GM19468 (cell line): ENCODE results near the gene EML4.

Source experiments
- ATAC-seq: cut with Tn5 transposase; IDR thresholded peaks from one replicate; pipeline ENCODE4 v1.9.1; 2021; ENCODE audit warnings: mild to moderate bottlenecking, moderate library complexity, moderate number of reproducible peaks; ENCODE audit not compliant: unreplicated experiment; ENCODE audit errors: extremely low read depth

The EML4 gene

GRCh38 chr2:42290005-42290404 lies 120.9 kb downstream of the EML4 start:
- no peak for ATAC-seq

DNA sequence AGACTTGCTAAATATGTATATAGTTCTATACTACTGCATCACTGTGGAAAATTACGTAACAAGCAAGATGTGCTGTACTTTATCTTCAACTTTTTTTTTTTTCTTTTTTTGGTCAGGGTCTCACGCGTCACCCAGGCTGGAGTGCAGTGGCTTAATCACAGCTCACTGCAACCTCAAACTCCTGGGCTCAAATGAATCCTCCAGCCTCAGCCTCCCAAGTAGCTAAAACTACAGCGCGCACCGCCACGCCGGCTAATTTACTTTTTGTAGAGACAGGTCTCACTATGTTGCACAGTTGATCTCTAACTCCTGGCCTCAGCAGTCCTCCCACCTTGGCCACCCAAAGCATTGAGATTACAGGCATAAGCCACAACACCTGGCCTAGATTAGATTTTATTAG lies 123.9 kb downstream of the EML4 start:
- no peak for ATAC-seq

DNA sequence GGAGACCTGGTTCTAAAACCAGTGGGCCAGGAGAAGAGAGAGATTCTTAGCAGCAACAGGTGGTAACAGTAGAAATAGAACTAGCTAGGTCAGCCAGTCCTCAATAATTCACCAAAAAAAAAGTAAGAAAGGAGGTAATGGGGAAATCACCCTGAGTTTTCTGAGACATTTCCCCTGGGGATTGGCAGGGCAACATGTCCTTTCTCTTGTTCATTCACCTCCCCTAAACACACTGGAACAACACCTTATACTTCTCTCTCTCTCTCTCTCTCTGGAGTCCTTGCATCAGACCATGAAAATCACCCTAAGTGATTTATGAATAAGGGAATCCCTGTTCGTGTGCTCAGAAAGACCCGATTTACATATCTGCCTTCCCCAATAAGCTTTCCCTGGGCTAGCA lies 127.1 kb downstream of the EML4 start:
- ATAC-seq, result no peak

DNA sequence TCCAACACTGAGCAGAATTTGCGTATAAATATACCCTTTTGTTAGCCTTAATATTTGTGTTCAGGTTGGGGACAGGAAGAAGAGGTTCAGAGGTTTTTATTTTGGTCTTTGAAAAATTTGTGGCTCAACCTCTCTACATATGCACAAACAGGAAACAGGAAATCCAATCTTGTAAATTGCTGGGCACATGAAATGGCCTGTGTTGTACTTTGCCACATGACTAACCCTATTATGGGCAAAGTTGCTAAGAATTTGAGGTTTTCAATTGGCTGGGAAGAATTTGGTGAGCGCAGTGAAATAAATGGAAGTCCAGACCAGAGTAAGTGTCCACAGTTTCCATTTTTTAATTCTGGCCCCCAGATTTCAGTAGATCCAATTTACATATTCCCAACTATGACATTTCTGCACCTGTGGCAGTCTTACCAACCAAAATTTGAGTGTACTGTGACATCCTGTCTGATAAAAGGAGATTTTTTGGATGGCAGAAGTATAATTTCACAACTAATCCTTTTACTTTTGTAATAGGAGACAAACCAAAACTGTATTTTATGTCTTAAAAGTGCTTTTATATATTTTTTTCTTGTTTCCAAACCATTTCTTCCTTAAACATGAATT lies 128.3 kb downstream of the EML4 start:
- no peak for ATAC-seq

- no peak for ATAC-seq
Measured at GRCh38 chr2:42298132-42298531, 129.0 kb downstream of the EML4 start.

- ATAC-seq, result no peak
Measured at GRCh38 chr2:42298996-42299754, 130.0 kb downstream of the EML4 start.

DNA sequence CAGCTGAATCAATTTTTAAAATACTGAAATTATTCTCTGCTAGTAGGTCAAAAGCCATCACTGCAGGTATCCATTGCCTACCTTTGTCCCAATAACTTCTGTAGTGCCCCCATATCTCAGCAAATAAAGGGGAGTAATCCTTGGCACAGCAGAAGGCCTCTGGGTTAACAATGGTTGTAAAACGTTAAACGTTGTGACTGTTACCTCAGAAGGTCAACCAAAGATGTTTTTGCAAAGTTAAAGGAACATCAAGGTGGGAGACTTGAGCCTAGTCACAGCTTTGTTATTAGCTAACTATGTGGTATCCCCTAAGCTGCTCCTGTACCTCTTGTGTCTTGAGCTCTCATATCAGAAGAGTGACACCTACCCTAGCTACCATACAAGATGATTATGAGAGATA lies 131.4 kb downstream of the EML4 start:
- no peak for ATAC-seq

GRCh38 chr2:42303252-42303651 lies 134.1 kb downstream of the EML4 start:
- ATAC-seq, result no peak

DNA sequence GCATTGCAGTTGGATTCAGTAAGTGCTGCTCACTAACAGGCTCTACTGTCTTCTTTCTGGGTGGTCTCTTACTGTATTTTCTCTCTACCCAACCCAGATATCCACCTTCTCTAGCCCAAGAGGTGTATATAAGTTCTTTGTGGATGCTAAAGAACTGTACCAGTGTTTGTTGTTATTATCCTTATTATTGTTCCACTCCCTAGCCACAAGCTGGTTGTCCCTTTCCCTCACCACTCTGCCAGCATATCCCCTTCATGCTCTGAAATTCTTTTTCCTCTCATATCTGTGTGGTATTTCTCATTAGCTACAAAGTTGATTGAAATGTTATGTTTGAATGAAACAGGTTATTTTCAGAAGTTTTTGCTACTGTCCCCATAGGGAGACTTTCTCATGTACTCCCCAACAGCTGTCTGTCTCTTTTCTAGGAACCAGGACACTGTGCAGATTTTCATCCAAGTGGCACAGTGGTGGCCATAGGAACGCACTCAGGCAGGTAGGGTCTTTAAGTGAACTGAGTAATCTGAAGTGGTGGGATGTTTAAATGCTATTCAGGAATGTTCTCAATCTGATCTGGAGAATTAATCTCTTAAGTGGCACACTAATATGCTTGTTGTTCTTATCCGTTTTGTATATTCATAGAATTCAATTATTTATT lies 135.0 kb downstream of the EML4 start:
- no peak for ATAC-seq

DNA sequence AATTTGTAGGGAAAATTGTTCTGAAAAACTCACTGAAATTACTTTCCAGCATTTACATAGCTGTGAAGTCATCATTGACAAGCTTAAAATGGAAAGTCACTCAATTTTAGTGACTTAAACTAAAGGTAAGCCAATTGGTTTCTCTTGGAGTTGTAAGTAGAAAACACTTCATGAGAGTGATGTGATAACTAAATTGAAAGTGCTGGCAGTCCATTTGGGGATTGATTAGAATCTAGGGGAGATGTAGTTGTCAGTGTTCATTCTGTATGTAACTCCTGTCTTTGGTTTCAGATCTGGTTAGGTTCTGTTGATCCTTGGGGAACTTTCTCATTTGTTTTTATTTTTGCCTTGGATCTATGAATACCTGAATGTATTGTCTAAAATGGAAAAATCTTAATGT lies 138.0 kb downstream of the EML4 start:
- no peak for ATAC-seq

- ATAC-seq, result no peak
Measured at GRCh38 chr2:42309366-42309765, 140.2 kb downstream of the EML4 start.

GRCh38 chr2:42310007-42310515 lies 140.9 kb downstream of the EML4 start:
- no peak for ATAC-seq

DNA sequence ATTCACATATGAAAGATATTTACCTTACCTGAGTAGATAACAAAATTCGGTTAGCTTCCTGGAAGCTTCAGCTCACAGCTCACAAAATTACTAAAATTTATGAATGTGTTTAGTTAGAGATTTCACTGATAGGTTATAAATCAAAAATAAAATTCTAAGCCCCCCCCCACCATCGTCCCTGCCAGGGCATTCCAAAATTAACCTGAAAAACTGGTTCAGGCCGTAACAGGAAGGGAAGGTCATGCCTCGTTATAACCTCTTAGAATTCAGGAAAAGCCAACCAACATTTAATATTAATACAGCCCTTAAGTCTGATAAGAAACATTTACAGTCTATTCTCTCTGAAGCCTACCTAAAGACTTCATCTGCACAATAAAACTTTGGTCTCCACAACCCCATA lies 143.0 kb downstream of the EML4 start:
- ATAC-seq, result no peak

- no peak for ATAC-seq
Measured at GRCh38 chr2:42314892-42315468, 145.8 kb downstream of the EML4 start.

DNA sequence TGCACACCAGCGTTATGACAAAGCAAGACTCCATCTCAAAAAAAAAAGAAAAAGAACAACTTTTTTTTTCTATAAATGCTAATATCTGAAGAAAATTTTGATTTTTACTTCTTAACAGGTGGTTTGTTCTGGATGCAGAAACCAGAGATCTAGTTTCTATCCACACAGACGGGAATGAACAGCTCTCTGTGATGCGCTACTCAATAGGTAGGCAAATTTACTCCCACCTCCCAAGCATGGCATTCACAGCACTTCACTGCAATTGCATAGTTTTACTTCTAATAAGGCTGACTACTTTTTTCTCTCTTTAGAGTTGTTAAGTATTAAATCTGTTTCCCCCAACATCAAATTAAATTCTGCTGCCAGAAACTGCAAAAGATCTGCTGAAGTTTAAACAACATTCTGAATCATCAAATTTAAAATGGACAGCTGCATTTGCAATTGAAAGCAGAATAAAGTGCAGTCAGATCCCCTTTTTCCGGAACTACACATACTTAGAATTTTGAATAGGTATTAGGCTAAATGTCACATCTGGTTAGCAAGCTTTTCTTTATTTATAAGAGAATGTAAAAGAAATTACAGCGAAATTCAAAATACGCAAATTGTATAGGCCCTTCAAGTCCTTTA lies 146.8 kb downstream of the EML4 start:
- ATAC-seq, result no peak

GRCh38 chr2:42316910-42317309 lies 147.8 kb downstream of the EML4 start:
- ATAC-seq, result no peak

GRCh38 chr2:42317486-42317885 lies 148.3 kb downstream of the EML4 start:
- ATAC-seq, result no peak

DNA sequence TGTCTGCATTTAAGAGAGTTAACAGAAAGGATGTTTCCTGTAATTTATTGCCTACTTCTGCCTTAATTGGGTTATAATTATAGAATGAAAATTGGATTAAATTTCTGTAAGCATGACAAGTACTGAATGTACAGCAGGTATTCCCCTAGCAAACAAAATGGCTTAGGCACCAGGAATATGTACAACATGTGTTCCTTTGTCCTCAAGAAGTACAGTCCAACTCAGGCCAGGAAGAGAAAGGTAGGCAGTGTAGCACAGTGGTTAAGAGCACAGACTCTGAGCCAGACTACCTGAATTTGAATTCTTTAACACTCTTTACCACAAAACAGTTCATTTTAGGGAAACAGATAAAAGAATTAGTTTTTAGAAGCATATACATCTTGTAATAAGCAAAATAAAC lies 148.8 kb downstream of the EML4 start:
- no peak for ATAC-seq

GRCh38 chr2:42319265-42319664 lies 150.1 kb downstream of the EML4 start:
- no peak for ATAC-seq

DNA sequence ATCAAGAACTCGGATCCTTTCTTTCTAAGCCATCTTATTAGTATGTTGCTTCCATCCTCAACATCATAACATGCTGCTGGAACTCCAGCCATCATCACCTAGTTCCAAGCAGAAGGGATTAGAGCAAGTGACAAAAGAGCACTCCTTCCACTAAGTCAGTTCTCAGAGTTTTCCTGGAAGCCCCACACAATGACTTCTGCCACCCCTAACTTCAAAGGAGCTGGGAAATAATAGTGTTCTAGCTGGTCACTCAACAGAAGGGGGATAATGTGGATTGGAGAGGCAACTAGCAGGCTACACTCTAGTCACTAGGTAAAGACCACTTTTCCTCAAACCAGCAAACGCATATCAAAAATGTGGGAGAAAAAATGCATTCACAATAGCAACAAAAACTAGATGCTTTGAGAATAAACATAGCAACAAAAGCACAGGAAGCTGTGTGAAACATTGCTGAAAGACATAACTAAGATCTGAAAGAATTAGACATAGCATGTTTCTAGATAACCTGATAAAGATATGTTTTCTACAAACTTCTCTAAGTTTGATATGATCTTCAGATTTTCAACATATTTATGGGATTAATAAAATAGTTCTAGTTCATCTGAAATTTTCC lies 152.4 kb downstream of the EML4 start:
- ATAC-seq, result no peak
